Hepatic stellate cell (primary cell): ENCODE measurements around the gene SNAP91.
"Not testable (repeated sequence)": the region's sequence is repeated elsewhere in the genome, so short reads cannot be mapped to it uniquely, and the experiment has no call there.

Source experiments
- DNase-seq: peaks from one replicate; pipeline ENCODE4 v3.0.0; 2011; ENCODE audit warnings: low spot score

SNAP91 gene, protein sequence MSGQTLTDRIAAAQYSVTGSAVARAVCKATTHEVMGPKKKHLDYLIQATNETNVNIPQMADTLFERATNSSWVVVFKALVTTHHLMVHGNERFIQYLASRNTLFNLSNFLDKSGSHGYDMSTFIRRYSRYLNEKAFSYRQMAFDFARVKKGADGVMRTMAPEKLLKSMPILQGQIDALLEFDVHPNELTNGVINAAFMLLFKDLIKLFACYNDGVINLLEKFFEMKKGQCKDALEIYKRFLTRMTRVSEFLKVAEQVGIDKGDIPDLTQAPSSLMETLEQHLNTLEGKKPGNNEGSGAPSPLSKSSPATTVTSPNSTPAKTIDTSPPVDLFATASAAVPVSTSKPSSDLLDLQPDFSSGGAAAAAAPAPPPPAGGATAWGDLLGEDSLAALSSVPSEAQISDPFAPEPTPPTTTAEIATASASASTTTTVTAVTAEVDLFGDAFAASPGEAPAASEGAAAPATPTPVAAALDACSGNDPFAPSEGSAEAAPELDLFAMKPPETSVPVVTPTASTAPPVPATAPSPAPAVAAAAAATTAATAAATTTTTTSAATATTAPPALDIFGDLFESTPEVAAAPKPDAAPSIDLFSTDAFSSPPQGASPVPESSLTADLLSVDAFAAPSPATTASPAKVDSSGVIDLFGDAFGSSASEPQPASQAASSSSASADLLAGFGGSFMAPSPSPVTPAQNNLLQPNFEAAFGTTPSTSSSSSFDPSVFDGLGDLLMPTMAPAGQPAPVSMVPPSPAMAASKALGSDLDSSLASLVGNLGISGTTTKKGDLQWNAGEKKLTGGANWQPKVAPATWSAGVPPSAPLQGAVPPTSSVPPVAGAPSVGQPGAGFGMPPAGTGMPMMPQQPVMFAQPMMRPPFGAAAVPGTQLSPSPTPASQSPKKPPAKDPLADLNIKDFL

DNA sequence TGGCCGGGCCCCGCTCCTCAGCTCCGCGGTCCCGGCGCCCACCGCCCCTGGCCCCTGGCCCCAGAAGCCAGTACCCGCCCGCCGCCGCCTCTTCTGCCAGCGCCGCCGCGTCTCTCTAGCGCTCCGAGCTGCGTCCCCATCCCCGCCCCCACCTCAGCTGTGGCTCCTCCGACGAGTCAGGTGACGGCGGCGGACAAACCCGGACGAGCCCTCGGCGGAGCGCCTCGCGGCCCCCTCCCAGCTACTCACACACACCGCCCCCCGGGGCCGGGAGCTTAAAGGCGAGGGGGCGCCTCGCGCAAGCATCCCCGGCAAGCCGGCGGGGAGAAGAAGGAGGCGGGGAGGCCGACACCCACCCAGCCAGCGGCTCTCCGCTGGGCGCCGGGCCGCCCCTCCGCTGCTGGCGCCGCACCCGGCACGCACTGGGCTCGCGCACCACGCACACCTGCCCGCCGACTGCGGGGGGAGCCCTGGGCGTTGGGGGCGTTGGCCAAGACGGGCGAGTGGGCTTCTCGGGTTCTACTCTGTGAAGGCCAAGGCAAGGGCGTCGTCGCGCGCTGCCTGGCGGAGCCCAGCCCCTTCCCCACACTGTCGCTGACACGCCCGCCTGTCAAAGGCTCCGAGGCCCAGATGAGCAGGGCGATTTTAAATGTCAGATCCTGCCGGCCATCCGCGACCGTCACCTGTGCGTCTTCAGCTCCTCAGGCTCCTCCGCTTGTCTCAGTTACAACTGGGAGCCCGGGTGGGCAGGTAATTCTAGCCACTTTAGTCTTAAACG, at the start of gene SNAP91:
SNAP91 (minus strand) TSS at position 132 of the 778 bp plus-strand sequence. CDS start 1,174 bp downstream, outside the sequence.
- no peak for DNase-seq

DNA sequence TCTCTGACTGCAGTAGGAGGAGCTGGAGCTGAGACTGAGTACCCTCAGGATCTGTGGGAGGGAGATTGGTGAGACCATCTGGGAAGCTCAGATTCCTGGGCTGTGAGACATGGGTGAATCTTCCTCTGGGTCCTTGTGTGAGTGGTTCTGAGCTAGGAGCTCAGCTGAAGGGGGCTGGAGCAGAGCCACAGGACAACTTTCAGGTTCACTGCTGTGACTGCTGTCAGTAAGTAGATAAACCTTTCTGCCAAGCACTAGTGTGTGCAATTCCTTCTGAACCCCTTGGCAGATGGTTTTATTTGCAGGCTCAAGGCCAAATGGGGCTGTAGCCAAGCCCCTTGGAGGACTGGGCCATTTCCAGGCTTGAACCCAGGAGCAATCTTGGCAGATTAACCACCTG, 49.6 kb upstream of the SNAP91 start:
- no peak for DNase-seq

DNA sequence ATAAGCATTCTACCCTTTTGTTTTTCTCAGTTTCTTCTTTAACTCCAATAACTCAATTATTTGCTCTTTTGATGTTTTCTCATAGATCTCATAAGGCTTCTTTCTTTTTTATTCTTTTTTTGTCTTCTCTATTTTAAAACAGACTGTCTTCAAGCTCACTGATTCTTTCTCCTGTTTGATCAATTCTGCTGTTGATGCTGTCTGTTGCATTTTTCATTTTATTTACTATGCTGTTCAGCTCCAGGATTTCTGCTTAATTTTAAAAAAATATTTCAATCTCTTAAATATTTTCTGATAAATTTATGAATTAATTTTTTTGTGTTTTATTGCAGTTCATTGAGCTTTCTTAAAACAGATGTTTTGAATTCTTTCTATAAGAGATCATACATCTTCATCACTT, 48.1 kb upstream of the SNAP91 start:
- no peak for DNase-seq

DNA sequence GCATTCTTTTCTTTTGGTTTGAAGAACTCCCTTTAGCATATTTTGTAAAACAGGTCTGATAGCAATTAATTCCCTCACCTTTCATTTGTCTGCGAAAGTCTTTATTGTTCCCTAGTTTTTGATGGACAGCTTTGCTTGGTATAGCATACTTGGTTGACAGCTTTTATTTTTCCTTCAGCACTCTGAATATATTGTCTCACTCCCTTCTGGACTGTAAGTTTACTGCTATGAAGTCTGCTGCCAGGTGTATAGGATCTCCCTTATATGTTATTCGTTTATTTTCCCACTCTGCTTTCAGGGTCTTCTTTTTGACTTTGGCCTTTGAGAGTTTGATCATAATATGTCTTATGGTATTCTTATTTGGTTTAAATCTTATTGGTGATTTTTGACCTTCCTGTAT, 47.7 kb upstream of the SNAP91 start:
- DNase-seq, result no peak

DNA sequence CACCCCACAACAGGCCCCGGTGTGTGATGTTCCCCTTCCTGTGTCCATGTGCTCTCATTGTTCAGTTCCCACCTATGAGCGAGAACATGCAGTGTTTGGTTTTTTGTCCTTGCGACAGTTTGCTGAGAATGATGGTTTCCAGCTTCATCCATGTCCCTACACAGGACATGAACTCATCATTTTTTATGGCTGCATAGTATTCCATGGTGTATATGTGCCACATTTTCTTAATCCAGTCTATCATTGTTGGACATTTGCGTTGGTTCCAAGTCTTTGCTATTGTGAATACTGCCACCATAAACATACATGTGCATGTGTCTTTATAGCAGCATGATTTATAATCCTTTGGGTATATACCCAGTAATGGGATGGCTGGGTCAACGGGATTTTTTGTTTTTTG, 43.5 kb upstream of the SNAP91 start:
- not testable (repeated sequence) for DNase-seq

DNA sequence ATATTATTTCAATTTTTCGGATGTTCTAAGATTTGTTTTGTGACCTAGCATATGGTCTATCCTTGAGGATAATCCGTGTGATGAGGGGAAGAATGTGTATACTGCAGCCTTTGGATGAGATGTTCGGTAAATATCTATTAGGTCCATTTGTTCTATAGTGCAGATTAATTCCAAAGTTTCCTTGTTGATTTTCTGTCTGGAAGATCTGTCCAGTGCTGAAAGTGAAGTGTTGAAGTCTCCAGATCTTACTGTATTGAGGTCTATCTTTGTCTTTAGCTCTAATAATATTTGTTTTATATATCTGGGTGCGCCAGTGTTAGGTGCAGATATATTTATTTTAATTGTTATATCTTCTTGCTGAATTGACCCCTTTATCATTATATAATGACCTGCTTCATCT, 32.2 kb upstream of the SNAP91 start:
- DNase-seq, result no peak

DNA sequence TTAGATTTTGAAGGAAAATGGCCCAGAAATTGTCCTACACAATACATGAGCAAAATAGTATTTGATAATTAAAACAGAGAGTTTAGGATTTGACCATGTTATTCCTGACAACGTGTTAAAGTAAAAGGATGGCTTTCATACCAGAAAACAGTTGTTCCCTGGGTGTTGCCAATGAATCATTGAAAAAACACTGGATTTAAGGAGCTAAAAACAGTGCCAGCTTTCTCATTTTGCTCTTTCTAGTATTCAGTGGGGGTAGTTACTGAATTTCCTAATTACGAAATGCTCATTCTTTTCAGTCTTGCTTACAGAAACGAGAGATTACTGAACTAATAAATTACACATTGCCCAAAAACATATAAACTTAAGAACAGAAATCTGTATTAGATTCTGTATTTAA, 26.6 kb upstream of the SNAP91 start:
- no peak for DNase-seq

DNA sequence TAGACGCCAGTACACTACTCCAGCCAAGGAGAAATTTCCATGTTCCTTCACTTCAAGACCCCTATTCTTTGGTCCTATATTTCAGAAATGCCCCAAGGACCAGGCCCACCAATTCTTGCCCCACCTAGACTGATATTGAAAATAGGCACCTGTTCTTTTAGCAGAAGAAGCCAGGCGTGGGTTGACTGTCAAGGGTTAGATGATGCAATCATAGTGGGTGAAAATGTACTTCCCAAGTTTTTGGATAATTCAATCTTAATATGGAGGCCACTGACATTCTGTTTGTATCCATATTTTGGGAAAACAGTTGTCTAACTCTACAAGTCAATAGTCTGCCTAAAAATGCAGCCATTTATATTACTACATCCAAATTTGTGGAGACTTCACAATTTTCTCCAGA, 21.0 kb upstream of the SNAP91 start:
- DNase-seq, result no peak

DNA sequence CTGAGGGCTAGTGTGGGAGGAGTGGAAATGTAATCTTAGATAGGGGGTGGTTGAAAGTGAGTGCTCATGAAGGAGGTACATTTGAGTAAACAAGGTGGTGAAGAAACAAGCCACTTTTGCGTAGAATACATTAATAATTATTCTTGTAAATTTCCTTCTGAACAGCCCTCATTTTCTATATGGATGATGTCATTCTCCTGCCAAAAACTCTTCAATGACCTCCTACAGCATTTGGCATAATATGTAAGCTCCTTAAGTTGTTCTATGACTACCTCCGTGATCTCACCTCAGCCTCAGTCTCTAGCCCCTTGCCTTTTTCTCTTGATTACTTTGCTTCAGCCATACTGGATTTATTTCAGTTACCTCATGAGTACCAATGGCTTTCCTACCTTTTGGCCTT, 14.0 kb upstream of the SNAP91 start:
- DNase-seq, result no peak

DNA sequence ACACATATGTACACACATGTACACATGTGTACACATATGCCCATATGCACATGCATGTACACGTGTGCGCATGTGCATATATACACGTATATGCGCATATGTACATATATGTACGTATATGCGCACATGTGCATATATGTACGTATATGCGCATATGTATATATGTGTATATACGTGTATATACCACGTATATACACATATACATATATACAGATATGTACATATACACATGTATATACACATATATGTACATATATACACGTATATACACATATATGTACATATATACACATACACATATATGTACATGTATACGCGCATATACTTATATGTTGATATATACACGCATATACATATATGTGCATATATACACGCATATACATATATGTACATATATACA, 8.9 kb upstream of the SNAP91 start:
- no peak for DNase-seq

DNA sequence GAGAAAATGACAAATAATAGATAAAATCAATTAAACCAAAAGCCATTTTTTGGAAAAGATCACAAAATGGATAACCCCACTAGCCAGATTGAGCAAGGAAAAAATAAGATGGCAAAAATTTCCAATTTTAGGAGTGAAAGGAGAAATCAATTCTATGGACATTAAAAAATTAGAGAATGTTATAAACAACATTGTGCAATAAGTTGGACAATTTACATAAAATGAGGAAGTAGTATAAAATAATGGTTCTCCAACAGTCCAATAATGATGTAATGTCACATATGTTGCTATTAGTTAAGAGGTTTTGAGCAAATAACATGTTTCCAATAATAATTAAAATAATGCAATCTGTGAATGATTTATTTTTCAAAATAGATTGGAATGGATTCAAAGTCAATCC, 3.1 kb upstream of the SNAP91 start:
- DNase-seq, result no peak

DNA sequence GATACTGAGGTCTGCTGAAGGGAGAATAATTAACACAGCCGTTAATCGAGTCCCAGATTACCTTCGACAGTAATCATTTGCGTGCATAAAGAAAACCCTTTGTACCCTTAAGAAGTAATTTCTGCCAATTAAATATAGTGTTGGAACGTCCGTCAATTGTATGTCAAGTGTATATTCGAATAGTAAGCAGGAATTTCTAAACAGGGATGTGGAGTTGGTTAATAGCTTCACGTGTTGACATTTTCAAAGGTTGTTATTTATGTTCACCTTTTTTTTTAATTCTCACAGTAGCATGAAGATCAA, 798 bp upstream of the SNAP91 start:
- no peak for DNase-seq

DNA sequence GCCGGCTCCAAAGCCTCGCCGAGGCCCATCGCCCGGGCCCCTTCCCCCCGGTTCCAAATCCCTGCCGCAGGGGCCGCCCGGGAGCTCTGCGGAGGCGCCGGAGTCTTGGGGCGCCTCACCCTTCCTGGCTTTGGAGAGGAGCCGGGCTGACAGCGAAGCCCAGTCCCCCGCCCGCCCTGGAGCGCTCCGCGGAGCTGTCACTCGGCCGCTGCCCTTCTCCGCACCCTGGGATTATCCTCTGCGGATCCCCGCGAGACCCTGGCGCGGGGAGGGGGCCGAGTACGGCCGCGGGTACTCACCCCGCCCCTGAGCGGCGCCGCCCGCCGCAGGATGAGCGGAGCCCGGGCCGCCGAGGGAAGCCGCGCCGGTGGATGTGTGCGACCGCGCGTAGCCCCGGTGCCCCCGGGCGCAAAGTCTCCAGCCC, 343 bp downstream of the SNAP91 start:
- DNase-seq, result peak; percentile 17

DNA sequence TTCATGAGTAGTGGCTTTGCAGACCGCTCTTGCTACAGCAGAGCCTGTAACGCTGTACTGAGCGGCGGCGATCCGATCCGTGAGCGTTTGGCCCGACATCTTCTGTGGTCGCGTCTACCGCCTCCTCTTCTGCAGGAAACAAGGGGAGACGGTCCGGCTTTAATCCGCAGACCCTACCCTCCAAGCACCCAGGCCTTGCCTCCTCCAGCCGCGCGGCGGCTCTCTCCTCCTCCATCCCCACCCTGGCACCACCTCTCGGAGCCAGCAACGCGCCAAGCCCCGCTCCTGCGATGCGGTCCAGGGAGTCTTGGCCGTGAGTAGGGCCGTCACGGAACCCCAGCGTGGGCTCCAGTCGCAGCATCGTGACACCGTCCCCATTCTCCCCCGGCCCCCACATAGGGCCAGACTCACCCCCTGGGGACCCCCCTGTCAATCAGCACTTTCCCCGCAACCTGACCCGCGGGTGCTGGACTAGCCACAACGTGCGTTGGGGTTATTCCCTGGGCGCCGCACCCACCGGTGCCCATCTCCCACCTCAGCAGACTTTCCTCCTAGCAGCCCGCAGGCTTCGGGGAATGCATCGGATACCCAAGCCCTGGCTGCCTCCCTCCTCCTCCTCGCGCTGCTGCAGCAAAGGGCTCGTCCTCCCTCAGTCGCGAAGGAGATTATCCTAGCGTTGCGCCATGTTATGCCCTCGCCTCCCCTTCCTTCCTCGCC, 914 bp downstream of the SNAP91 start:
- peak; percentile 4 for DNase-seq

DNA sequence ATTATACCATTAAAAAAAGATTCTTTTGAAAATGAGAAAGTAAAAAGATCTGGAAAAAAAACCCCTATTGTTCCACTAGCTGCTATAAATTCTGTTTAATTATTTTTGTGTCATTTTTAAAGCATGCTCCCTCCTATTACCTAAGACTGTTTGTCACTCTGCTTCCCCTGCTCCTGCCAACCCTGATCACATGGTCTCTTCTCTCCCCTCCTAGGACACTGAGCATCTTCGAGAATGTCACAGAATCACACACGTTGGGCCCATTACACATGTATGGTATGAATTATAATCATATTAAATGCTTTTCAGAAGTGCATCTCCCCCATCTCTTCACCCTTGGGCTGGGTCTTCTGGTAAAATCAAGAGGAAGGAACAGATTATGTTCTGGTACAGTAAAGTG, 6.2 kb downstream of the SNAP91 start:
- DNase-seq, result no peak

DNA sequence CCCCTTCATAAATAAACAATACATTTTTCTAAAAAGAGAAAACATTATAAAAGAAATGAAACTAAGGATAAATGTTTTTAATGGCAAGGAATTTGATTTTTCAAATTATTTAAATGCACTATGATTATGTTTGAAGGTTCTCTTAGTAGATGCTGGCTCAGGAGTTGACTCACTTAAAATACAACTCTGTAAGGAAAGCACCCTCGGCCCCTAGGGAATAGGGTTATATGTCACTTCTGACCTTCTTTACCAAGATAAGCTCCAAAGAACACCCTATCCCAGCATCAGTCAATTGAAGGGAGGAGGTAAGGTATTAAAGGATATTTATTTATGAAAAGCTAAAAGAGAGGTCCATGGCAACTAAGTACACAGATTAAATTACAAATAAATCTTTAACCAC, 6.8 kb downstream of the SNAP91 start:
- no peak for DNase-seq

DNA sequence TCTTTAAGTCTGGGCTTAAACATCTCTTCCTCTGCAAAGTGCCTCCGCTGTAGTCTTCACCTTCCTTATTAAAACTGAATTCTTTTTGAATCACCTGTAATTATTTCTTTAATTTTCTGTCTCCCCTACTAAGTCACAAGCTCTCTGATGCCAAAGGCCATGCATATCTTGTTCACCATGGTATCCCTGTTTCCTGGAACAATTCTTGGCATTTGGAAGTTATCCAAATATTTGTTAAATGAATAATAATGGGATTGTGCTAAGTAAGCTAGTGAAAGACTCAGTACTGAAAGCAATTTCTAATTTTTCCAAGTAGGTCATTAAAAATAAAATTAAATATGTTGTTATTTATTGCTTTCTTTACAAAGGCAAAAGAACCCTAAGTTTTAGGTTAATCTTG, 12.2 kb downstream of the SNAP91 start:
- DNase-seq, result no peak

DNA sequence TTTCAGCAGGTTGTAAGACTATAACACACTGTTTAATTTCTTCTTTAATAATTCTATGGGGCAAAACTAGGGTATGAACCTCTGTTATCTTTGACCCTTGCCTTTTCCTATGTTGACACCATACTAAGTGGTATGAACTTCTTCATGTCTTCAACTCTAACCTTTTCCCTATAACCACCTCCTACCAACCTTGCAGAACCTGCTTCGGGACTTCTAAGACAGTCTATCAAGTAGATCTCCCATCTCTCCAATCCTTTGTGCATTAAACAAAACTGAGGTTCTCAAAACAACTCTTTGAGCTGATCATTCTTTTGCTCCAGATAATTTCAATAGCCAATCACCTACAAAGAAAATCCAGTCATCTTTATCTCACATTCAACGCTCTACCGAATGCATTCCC, 23.4 kb downstream of the SNAP91 start:
- no peak for DNase-seq

DNA sequence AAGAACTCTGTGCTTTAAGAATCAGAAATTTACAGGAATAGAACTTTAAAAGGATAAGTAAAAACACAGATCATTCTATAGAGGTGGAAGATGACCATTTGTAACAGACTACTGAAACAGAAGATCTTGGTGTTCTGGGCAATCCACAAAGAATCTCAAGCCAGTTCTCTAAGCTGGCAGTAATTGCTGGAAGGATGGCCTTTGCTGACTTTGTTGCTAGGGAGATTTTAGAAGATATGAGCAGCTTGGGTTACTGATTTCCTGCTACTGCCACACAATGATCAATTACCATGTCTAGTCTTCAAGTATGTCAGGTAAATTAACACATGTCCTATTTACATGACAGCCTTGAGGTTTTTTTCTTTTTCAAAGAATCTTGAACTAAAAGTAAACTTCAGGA, 31.1 kb downstream of the SNAP91 start:
- DNase-seq, result no peak

DNA sequence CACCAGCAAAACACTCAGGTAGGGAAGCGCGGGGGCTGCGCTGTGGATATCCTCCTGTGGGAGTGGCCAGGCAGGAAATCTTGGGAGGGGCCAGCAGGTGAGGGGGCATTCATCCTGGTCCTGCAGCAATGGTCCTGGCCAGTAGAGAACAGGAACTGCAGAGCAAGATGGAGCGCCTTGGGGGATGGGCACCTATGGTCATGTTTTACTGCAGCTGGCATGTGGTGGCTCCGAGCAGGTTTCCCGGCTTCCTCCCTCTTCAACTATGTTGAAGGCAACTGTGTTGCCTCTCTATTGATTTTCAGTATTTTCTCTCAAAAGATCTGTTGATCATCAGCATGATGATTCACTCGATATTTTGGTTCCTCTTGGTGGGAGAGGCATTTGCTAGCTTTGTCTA, 70.9 kb downstream of the SNAP91 start:
- DNase-seq, result no peak

DNA sequence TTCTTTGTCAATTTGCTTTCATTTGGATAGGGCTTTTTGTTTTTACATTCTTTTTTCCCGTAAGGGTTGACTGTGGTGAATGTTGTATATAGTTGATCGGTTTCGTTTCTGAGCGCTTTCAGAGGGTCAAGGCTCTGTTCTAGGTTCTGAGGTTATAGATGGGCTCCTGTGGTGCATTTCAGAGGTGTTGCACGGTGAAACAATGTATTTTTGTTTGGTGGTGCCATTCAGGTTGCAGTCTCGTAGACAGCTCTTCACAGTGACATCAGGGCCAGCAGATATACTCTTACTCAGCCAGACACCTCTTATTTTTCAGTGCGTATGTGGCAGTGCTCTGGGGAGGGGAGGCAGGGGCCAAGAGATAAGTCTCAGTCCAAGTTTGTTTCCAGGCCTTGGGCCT, 72.1 kb downstream of the SNAP91 start:
- DNase-seq, result no peak

DNA sequence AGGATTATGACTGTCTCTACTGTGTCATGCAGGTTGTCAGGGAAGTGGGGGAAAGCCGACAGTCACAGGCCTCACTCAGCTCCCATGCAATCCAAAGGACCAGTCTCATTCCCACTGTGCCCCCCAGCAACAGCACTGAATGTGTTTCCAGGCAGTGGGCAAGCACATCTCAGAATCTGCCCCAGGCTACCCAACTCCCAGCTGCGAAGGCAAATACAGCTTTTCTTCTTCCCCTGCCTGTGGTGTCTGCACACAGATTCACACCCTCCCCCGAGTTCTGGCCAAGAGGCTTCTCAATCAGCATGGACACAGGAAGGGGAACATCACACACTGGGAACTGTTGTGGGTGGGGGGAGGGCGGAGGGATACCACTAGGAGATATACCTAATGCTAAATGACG, 75.3 kb downstream of the SNAP91 start:
- no peak for DNase-seq
